K562 (cell line): ENCODE measurements around the gene S100A7A. TPM values are rescaled to one million over a fixed set of nuclear protein-coding genes. Genes with fewer than 3 reads are reported as not detected.
A peak's percentile ranks its signal among the peaks of the same experiment; 100 is the strongest.

Experiments
- FOXK1 ChIP-seq: sonication (generic); formaldehyde crosslinking; IDR thresholded peaks from 2 replicates; pipeline ENCODE4 v1.8.0; 2022; ENCODE audit warnings: missing genetic modification reagents, mild to moderate bottlenecking, borderline replicate concordance
- GMEB1 ChIP-seq: fragments of 250-450 bp; sonication (Bioruptor Pico); IDR thresholded peaks from 2 replicates; pipeline ENCODE4 v1.4.0; 2020; ENCODE audit warnings: mild to moderate bottlenecking
- GTF2E2 ChIP-seq: fragments of 200-800 bp; sonication (Bioruptor generic); IDR thresholded peaks from 2 replicates; pipeline ENCODE4 v1.6.1; 2016; ENCODE audit warnings: missing genetic modification characterization, missing compliant biosample characterization
- GTF3C2 ChIP-seq: IDR thresholded peaks from 3 replicates; pipeline ENCODE4 v1.6.1; 2011; ENCODE audit warnings: borderline replicate concordance, mild to moderate bottlenecking, moderate library complexity; ENCODE audit not compliant: insufficient read length; ENCODE audit errors: extremely low read depth
- HDAC3 ChIP-seq: fragments of 450-650 bp; IDR thresholded peaks from 2 replicates; pipeline ENCODE4 v1.6.1; 2018; ENCODE audit warnings: borderline replicate concordance, mild to moderate bottlenecking, moderate library complexity; ENCODE audit not compliant: partially characterized antibody
- JUND ChIP-seq, 2 experiments: IDR thresholded peaks; 2 replicates in 1 of 2; 3 replicates in 1 of 2; pipeline ENCODE4 v1.6.1; 2011; ENCODE audit warnings: borderline replicate concordance in 2 of 2, low read depth in 2 of 2, low read length in 2 of 2, improper control_type of control experiment in 1 of 2, missing biosample characterization in 1 of 2, missing genetic modification characterization in 1 of 2, missing genetic modification reagents in 1 of 2
- KAT8 ChIP-seq: fragments of 450-650 bp; IDR thresholded peaks from 2 replicates; pipeline ENCODE4 v1.6.1; 2016; ENCODE audit warnings: low read depth, mild to moderate bottlenecking
- KLF16 ChIP-seq: IDR thresholded peaks from 2 replicates; pipeline ENCODE4 v1.6.1; 2016; ENCODE audit warnings: antibody characterized with exemption
- MYC ChIP-seq, 2 experiments: fragments of 250-450 bp in 1 of 2; sonication (Bioruptor Pico) in 1 of 2; IDR thresholded peaks; 2 replicates each; pipeline versions ENCODE4 v1.5.1 to v1.6.1; 2012 to 2021; ENCODE audit warnings: low read depth in 2 of 2, borderline replicate concordance in 1 of 2, improper control_type of control experiment in 1 of 2, low read length in 1 of 2, mild to moderate bottlenecking in 1 of 2, moderate library complexity in 1 of 2
- RBM15 ChIP-seq: fragments of 200-400 bp; formaldehyde crosslinking; IDR thresholded peaks from 2 replicates; pipeline ENCODE4 v1.6.1; 2018; ENCODE audit warnings: mild to moderate bottlenecking, low read length, moderate library complexity; ENCODE audit not compliant: insufficient read depth
- SIX5 ChIP-seq, 2 experiments: IDR thresholded peaks; 2 replicates each; pipeline ENCODE4 v1.6.1; 2011; ENCODE audit warnings: low read length in 2 of 2, borderline replicate concordance in 1 of 2, low read depth in 1 of 2, mild to moderate bottlenecking in 1 of 2, moderate library complexity in 1 of 2; ENCODE audit not compliant: insufficient read depth in 1 of 2
- VEZF1 ChIP-seq: fragments of 200-800 bp; sonication (Bioruptor generic); IDR thresholded peaks from 2 replicates; pipeline ENCODE4 v1.6.1; 2017; ENCODE audit warnings: missing genetic modification characterization, missing compliant biosample characterization
- ZBTB2 ChIP-seq: fragments of 450-650 bp; IDR thresholded peaks from 2 replicates; pipeline ENCODE4 v1.6.1; 2016; ENCODE audit warnings: antibody characterized with exemption
- ZNF12 ChIP-seq: sonication (generic); formaldehyde crosslinking; IDR thresholded peaks from 2 replicates; pipeline ENCODE4 v1.4.0; 2020; ENCODE audit warnings: mild to moderate bottlenecking, missing genetic modification reagents
- ZNF212 ChIP-seq: fragments of 450-650 bp; formaldehyde crosslinking; IDR thresholded peaks from 2 replicates; pipeline ENCODE4 v1.4.0; 2020; ENCODE audit warnings: mild to moderate bottlenecking
- ZNF79 ChIP-seq: fragments of 250-450 bp; sonication (Bioruptor Pico); IDR thresholded peaks from 2 replicates; pipeline ENCODE4 v1.4.0; 2020; ENCODE audit warnings: low read depth, mild to moderate bottlenecking, moderate library complexity
- polyA plus RNA-seq, 8 experiments: library from polyadenylated mRNA; depleted of rRNA in 4 of 8; stranded (reverse) in 5 of 8; unstranded in 3 of 8; fragments of >200 nt; fragmentation: Nextera tagmentation in 2 of 8; fragmentation: Illumina TruSeq in 1 of 8; extraction: Ambion mirVana in 2 of 8; extraction: Trizol in 1 of 8; gene quantifications; 2 replicates each; pipeline versions ENCODE4 v1.2.1 to v1.2.3, GENCODE V29; 2011 to 2014; ENCODE audit warnings: inconsistent platforms in 1 of 8, missing spikeins in 1 of 8
- total RNA-seq, 7 experiments: library from RNA; depleted of rRNA in 6 of 7; stranded (reverse); fragments of >200 nt in 6 of 7; fragmentation: Illumina TruSeq in 2 of 7; extraction: Trizol in 2 of 7; gene quantifications; 2 replicates each; pipeline versions ENCODE4 v1.2.1 to v1.2.3, GENCODE V29; 2011 to 2021; ENCODE audit warnings: low replicate concordance in 1 of 7

S100A7A gene
- total and polyA plus RNA-seq, 9 of the 15 experiments (the other 6 are each of a cell fraction or from before 2014, with no cell fraction given), result not detected

GRCh38 chr1:153432874-153433681, 16.8 kb downstream of the S100A7A start (continued):
- no peak; the same call in none of the 2 replicates for TF ChIP-seq MYC (IDR thresholded peaks at IDR 0.05; ENCODE audit: low read depth, low read length)
- TF ChIP-seq MYC (CRISPR knock-in tag; IDR thresholded peaks at IDR 0.05; ENCODE audit: borderline replicate concordance, low read depth), result no peak
- no peak for TF ChIP-seq GMEB1
- no peak for TF ChIP-seq ZNF212 (CRISPR knock-in tag)
- TF ChIP-seq SIX5 (IDR thresholded peaks at IDR 0.05; ENCODE audit: borderline replicate concordance in 1 of 2, insufficient read depth in 1 of 2, low read depth in 1 of 2, low read length in 2 of 2), result no peak
- no peak for TF ChIP-seq ZNF79
- no peak for TF ChIP-seq FOXK1
- TF ChIP-seq VEZF1, result no peak
- TF ChIP-seq RBM15, result no peak
- no peak for TF ChIP-seq ZNF12 (CRISPR knock-in tag)
- TF ChIP-seq KAT8, result no peak
- TF ChIP-seq KLF16, result peak; percentile 74
- no peak for TF ChIP-seq GTF3C2
- TF ChIP-seq ZBTB2, result peak; percentile 61; the same call in 1 of the 2 replicates
- TF ChIP-seq JUND (IDR thresholded peaks at IDR 0.05; ENCODE audit: borderline replicate concordance, low read depth, low read length), result peak; percentile 94
- TF ChIP-seq JUND (tag; IDR thresholded peaks at IDR 0.05; ENCODE audit: borderline replicate concordance, low read depth, low read length), result peak; percentile 96; the same call in 2 of the 3 replicates
- no peak for TF ChIP-seq GTF2E2 (tag)
- peak; percentile 40 for TF ChIP-seq HDAC3
